IMR-90 (cell line): ENCODE data around the gene FMNL1.
"Not testable (repeated sequence)": the region's sequence is repeated elsewhere in the genome, so short reads cannot be mapped to it uniquely, and the experiment has no call there.

Experiments used
- MAZ ChIP-seq: IDR thresholded peaks from 2 replicates; pipeline ENCODE4 v1.6.1; 2012; ENCODE audit warnings: low read depth, mild to moderate bottlenecking, low read length, improper control_type of control experiment, moderate library complexity, borderline replicate concordance
- NFE2L2 ChIP-seq: fragments of 150-350 bp; IDR thresholded peaks from 2 replicates; pipeline ENCODE4 v1.6.1; 2016; ENCODE audit warnings: low read depth, mild to moderate bottlenecking, low read length
- POLR2A ChIP-seq: IDR thresholded peaks from 2 replicates; pipeline ENCODE4 v1.6.1; 2012; ENCODE audit warnings: mild to moderate bottlenecking, low read depth, low read length
- RFX5 ChIP-seq: IDR thresholded peaks from 2 replicates; pipeline ENCODE4 v1.8.0; 2012; ENCODE audit warnings: low read depth, mild to moderate bottlenecking, low read length, moderate library complexity
- SMC3 ChIP-seq: fragments of 150-350 bp; IDR thresholded peaks from 2 replicates; pipeline ENCODE4 v1.6.1; 2016; ENCODE audit warnings: low read depth, mild to moderate bottlenecking, antibody characterized with exemption, low read length, moderate library complexity
- TF ChIP-seq, protein P1 (sequence below): conservative IDR thresholded peaks from 2 replicates; pipeline ENCODE4 v1.5.1; 2012; ENCODE audit warnings: mild to moderate bottlenecking, low read depth, low read length, improper control_type of control experiment

DNA sequence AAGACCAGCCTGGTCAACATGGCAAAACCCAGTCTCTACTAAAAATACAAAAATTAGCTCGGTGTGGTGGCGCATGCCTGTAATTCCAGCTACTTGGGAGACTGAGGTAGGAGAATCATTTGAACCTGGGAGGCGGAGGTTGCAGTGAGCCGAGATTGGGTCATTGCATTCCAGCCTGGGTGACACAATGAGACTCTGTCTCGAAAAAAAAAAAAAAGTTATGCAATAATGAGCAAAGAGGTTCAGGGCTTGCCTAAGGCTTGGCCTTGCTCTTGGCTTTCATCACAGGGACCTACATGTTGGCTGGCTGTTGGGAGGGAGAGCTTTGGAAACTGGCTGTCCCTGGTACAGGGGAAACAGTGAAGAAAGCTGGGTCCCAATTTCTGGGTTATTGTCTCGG, 19.8 kb upstream of the FMNL1 start:
- TF ChIP-seq MAZ, POLR2A, SMC3, RFX5, NFE2L2: not testable (repeated sequence)
- TF ChIP-seq, protein P1, sequence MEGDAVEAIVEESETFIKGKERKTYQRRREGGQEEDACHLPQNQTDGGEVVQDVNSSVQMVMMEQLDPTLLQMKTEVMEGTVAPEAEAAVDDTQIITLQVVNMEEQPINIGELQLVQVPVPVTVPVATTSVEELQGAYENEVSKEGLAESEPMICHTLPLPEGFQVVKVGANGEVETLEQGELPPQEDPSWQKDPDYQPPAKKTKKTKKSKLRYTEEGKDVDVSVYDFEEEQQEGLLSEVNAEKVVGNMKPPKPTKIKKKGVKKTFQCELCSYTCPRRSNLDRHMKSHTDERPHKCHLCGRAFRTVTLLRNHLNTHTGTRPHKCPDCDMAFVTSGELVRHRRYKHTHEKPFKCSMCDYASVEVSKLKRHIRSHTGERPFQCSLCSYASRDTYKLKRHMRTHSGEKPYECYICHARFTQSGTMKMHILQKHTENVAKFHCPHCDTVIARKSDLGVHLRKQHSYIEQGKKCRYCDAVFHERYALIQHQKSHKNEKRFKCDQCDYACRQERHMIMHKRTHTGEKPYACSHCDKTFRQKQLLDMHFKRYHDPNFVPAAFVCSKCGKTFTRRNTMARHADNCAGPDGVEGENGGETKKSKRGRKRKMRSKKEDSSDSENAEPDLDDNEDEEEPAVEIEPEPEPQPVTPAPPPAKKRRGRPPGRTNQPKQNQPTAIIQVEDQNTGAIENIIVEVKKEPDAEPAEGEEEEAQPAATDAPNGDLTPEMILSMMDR: not testable (repeated sequence)
